Esophagus muscularis mucosa (tissue), 3 donors: ENCODE data around the gene USP24.

ENCODE experiments used
- CTCF ChIP-seq, 3 experiments: fragments of 200-600 bp in 2 of 3; fragments of 450-650 bp in 1 of 3; sonication (generic) in 2 of 3; IDR thresholded peaks; one replicate each; pipeline ENCODE4 v1.5.1; 2017 to 2019; ENCODE audit warnings: antibody characterized with exemption in 3 of 3, mild to moderate bottlenecking in 2 of 3, moderate library complexity in 1 of 3
- POLR2A ChIP-seq: fragments of 450-650 bp; IDR thresholded peaks from one replicate; pipeline ENCODE4 v1.6.1; 2017; ENCODE audit warnings: antibody characterized with exemption, moderate library complexity, mild to moderate bottlenecking, low read depth
- POLR2AphosphoS5 ChIP-seq, 2 donors: sonication (generic); formaldehyde crosslinking; IDR thresholded peaks; one replicate each; pipeline ENCODE4 v1.6.1; 2017; ENCODE audit warnings: antibody characterized with exemption in 2 of 2

- TF ChIP-seq CTCF (IDR thresholded peaks at IDR 0.05) (no peak), POLR2A (no peak), POLR2AphosphoS5 (IDR thresholded peaks at IDR 0.05) (no peak)
Measured at GRCh38 chr1:55081905-55082296, 133.3 kb downstream of the USP24 start.
